Gastroesophageal sphincter (tissue), 3 donors: ENCODE data around the gene USP15.

Source experiments
- CTCF ChIP-seq, 4 experiments: fragments of 200-600 bp in 2 of 4; fragments of 450-650 bp in 2 of 4; sonication (generic) in 1 of 4; IDR thresholded peaks; one replicate each; pipeline ENCODE4 v1.5.1; 2017 to 2019; ENCODE audit warnings: antibody characterized with exemption in 4 of 4, mild to moderate bottlenecking in 2 of 4, moderate library complexity in 2 of 4
- EP300 ChIP-seq: sonication (generic); formaldehyde crosslinking; IDR thresholded peaks from one replicate; pipeline ENCODE4 v1.6.1; 2017; ENCODE audit warnings: antibody characterized with exemption, mild to moderate bottlenecking
- POLR2A ChIP-seq, 2 donors: fragments of 450-650 bp; IDR thresholded peaks; one replicate each; pipeline ENCODE4 v1.6.1; 2017; ENCODE audit warnings: antibody characterized with exemption in 2 of 2, mild to moderate bottlenecking in 2 of 2, moderate library complexity in 1 of 2
- POLR2AphosphoS5 ChIP-seq: sonication (generic); formaldehyde crosslinking; IDR thresholded peaks from one replicate; pipeline ENCODE4 v1.6.1; 2017; ENCODE audit warnings: antibody characterized with exemption

DNA sequence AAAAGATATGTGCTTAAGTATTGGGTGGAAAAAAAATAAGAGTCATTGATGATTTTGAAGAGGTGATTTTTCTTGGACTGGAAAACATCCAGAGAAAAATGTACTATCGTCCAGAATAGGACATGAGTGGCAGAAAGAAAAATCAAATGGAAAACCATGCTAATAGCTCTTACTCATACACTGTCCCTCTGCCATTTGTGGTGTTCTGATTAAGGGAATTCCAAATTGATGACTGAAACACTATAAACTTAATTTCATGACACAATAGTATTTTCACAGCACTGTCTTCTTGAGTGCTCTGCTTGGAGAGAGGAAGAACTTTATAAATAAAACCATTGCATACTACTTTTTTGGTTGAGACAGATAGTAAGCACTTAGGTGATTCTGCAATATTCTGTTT lies 72.4 kb downstream of the USP15 start:
- no peak for TF ChIP-seq EP300
- TF ChIP-seq CTCF (IDR thresholded peaks at IDR 0.05) = no peak
- no peak for TF ChIP-seq POLR2A (IDR thresholded peaks at IDR 0.05)
- TF ChIP-seq POLR2AphosphoS5 = no peak
